CD8-positive, alpha-beta memory T cell (primary cell): ENCODE data around the gene NR6A1. TPM values are rescaled to one million over a fixed set of nuclear protein-coding genes. Genes with fewer than 3 reads are reported as not detected.

Experiments used
- CTCF ChIA-PET: fragments of 350-600 bp; sonication (Branson Sonifier 250); formaldehyde crosslinking; loops from one replicate; lab custom pipeline; 2021; ENCODE audit warnings: antibody characterized with exemption; lab: Charles Lee
- POLR2A ChIA-PET: fragments of 350-600 bp; sonication (Branson Sonifier 250); formaldehyde crosslinking; loops from one replicate; lab custom pipeline; 2021; ENCODE audit warnings: antibody characterized with exemption; lab: Charles Lee
- DNase-seq, 5 donors: peaks; one replicate each; pipeline versions ENCODE4 v3.0.0 to v3.0.0-alpha.2; 2020 to 2022; ENCODE audit warnings: mixed read lengths in 1 of 5
- H3K27ac ChIP-seq: one replicate; pipeline ENCODE4 v1.7.0; 2013; ENCODE audit warnings: low read depth, mild to moderate bottlenecking, low read length, moderate library complexity
- H3K27me3 ChIP-seq: 2 replicates; pipeline ENCODE4 v1.7.0; 2013; ENCODE audit warnings: low read length, mild to moderate bottlenecking; ENCODE audit not compliant: insufficient read depth, poor library complexity, severe bottlenecking
- H3K36me3 ChIP-seq: 2 replicates; pipeline ENCODE4 v1.7.0; 2013; ENCODE audit warnings: mild to moderate bottlenecking, low read length, moderate library complexity; ENCODE audit not compliant: insufficient read depth
- H3K4me1 ChIP-seq: 2 replicates; pipeline ENCODE4 v1.7.0; 2013; ENCODE audit warnings: mild to moderate bottlenecking, low read length, moderate library complexity; ENCODE audit not compliant: insufficient read depth
- H3K4me3 ChIP-seq: 2 replicates; pipeline ENCODE4 v1.7.0; 2013; ENCODE audit warnings: mild to moderate bottlenecking, low read length
- H3K9me3 ChIP-seq: 2 replicates; pipeline ENCODE4 v1.7.0; 2013; ENCODE audit warnings: mild to moderate bottlenecking, low read length
- H3K27ac Mint-ChIP-seq, 8 donors: one replicate each; pipeline ENCODE4 v1.8.0; 2020 to 2021; ENCODE audit warnings: mixed read lengths in 8 of 8, mild to moderate bottlenecking in 6 of 8, inconsistent platforms in 3 of 8, moderate library complexity in 3 of 8
- H3K27me3 Mint-ChIP-seq, 2 donors: one replicate each; pipeline ENCODE4 v1.8.0; 2020 to 2021; ENCODE audit warnings: mixed read lengths in 2 of 2, mild to moderate bottlenecking in 1 of 2, moderate library complexity in 1 of 2
- H3K36me3 Mint-ChIP-seq, 3 donors: one replicate each; pipeline ENCODE4 v1.8.0; 2020 to 2021; ENCODE audit warnings: mixed read lengths in 3 of 3, inconsistent platforms in 1 of 3, mild to moderate bottlenecking in 1 of 3
- H3K4me1 Mint-ChIP-seq, 3 donors: one replicate each; pipeline ENCODE4 v1.8.0; 2020 to 2021; ENCODE audit warnings: mixed read lengths in 3 of 3, inconsistent platforms in 1 of 3, mild to moderate bottlenecking in 1 of 3
- H3K4me3 Mint-ChIP-seq, 7 donors: one replicate each; pipeline ENCODE4 v1.8.0; 2020 to 2021; ENCODE audit warnings: mixed read lengths in 7 of 7, mild to moderate bottlenecking in 6 of 7, moderate library complexity in 4 of 7, inconsistent platforms in 2 of 7
- H3K9me3 Mint-ChIP-seq, 5 donors: one replicate each; pipeline ENCODE4 v1.8.0; 2020 to 2022; ENCODE audit warnings: mixed read lengths in 5 of 5, mild to moderate bottlenecking in 3 of 5, moderate library complexity in 2 of 5, inconsistent platforms in 1 of 5
- polyA plus RNA-seq: library from polyadenylated mRNA; unstranded; fragments of 300-500 nt; fragmentation: Illumina TruSeq; gene quantifications from one replicate; pipeline ENCODE4 v1.2.3, GENCODE V29; 2021
- total RNA-seq, 2 experiments: library from RNA; stranded (reverse); gene quantifications; one replicate each; pipeline ENCODE4 v1.2.3, GENCODE V29; 2021

Gene NR6A1
- total and polyA plus RNA-seq, 3 experiments from 2014 or later, result 2.4 to 3.0 TPM; not detected in 1

- peaks cover 0 to 2% (median 0%) of the 10 kb centered on the region in 3 donors for H3K36me3 Mint-ChIP-seq
- POLR2A ChIA-PET, result no interaction called here
- H3K27me3 ChIP-seq, result peaks cover 53% of the 10 kb centered on the region
These were observed 4.8 kb downstream of the NR6A1 start for GRCh38 chr9:124766326-124766725.

GRCh38 chr9:124765439-124765835 is 5.7 kb downstream of the NR6A1 start:
- Mint-ChIP-seq H3K9me3 (peaks cover 0 to 4% (median 0%) of the 10 kb centered on the region in 5 donors), H3K27ac (no peak overlapping the region), H3K4me3 (no peak overlapping the region), H3K4me1 (peaks cover 13 to 15% (median 14%) of the 10 kb centered on the region in 3 donors), H3K27me3 (peaks cover 60 to 91% of the 10 kb centered on the region in 2 donors), H3K36me3 (peaks cover 0 to 2% (median 0%) of the 10 kb centered on the region in 3 donors)
- ChIA-PET POLR2A (no interaction called here), CTCF (interaction anchor here (1.5 kb wide), 1 partner anchor 87 kb away, joined by 5 read pairs; the partner anchor contains the start of gene WDR38)
- peaks cover 11% of the 10 kb centered on the region for H3K4me1 ChIP-seq
- H3K27ac ChIP-seq, result no peak overlapping the region
- H3K9me3 ChIP-seq, result no peaks in the 10 kb centered on the region
- peaks cover 53% of the 10 kb centered on the region for H3K27me3 ChIP-seq
- DNase-seq, result no peak
- H3K4me3 ChIP-seq, result no peak overlapping the region
- no peaks in the 10 kb centered on the region for H3K36me3 ChIP-seq

More at GRCh38 chr9:124766326-124766725, 4.8 kb downstream of the NR6A1 start:
- H3K4me1 Mint-ChIP-seq, result peaks cover 15 to 18% (median 17%) of the 10 kb centered on the region in 3 donors
- CTCF ChIA-PET, result interaction anchor here (0.9 kb wide), 1 partner anchor 8 kb away, joined by 3 read pairs; no protein-coding TSS in a partner anchor
- H3K4me3 Mint-ChIP-seq, result no peak overlapping the region
- no peak overlapping the region for H3K27ac Mint-ChIP-seq
- DNase-seq, result no peak
- Histone ChIP-seq H3K4me1 (peaks cover 12% of the 10 kb centered on the region), H3K9me3 (no peaks in the 10 kb centered on the region), H3K4me3 (no peak overlapping the region), H3K36me3 (no peaks in the 10 kb centered on the region), H3K27ac (no peak overlapping the region)
- peaks cover 0 to 4% (median 0%) of the 10 kb centered on the region in 5 donors for H3K9me3 Mint-ChIP-seq
- peaks cover 52 to 85% of the 10 kb centered on the region in 2 donors for H3K27me3 Mint-ChIP-seq

GRCh38 chr9:124764774-124765438 is 6.2 kb downstream of the NR6A1 start:
- Mint-ChIP-seq H3K9me3 (peaks cover 0 to 4% (median 0%) of the 10 kb centered on the region in 5 donors), H3K27me3 (peaks cover 57 to 89% of the 10 kb centered on the region in 2 donors), H3K4me1 (peaks cover 9 to 10% (median 10%) of the 10 kb centered on the region in 3 donors), H3K4me3 (no peak overlapping the region), H3K27ac (no peak overlapping the region), H3K36me3 (no peaks in the 10 kb centered on the region)
- ChIA-PET POLR2A (no interaction called here), CTCF (interaction anchor here (1.5 to 4.1 kb wide), 2 partner anchors 7 to 88 kb away, joined by 5 to 21 read pairs; partner anchors contain the start of genes NR6A1 and WDR38)
- Histone ChIP-seq H3K4me1 (peaks cover 6% of the 10 kb centered on the region), H3K4me3 (no peak overlapping the region), H3K27me3 (peaks cover 49% of the 10 kb centered on the region), H3K27ac (no peak overlapping the region), H3K9me3 (no peaks in the 10 kb centered on the region), H3K36me3 (no peaks in the 10 kb centered on the region)
- no peak for DNase-seq

DNA sequence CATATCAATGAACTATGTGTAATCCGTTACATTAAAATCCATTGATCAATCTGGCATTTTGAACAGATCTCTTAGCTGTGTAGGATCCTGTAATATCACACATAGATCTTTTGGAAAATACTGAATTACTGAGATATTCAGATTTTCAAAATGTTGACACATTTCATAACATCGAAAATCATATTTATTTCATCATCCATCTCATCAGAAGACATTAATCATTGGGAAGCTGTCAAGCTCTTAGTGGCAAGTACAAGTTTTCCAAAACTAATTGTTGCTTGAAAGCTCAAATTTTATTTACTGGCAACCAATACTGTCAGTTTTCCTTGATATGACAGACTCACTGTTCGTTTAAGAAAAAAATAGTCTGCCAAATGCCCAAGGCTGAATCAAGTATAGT is 8.5 kb downstream of the NR6A1 start:
- Histone ChIP-seq H3K36me3 (no peaks in the 10 kb centered on the region), H3K4me1 (no peaks in the 10 kb centered on the region), H3K9me3 (no peaks in the 10 kb centered on the region), H3K27ac (no peak overlapping the region), H3K4me3 (no peak overlapping the region), H3K27me3 (peaks cover 30% of the 10 kb centered on the region)
- POLR2A ChIA-PET, result no interaction called here
- Mint-ChIP-seq H3K9me3 (no peaks in the 10 kb centered on the region), H3K27ac (no peak overlapping the region), H3K4me3 (no peak overlapping the region), H3K36me3 (no peaks in the 10 kb centered on the region), H3K4me1 (no peaks in the 10 kb centered on the region), H3K27me3 (peaks cover 49 to 84% of the 10 kb centered on the region in 2 donors)
- no peak for DNase-seq
- CTCF ChIA-PET, result interaction anchor here (4.1 kb wide), 1 partner anchor 10 kb away, joined by 21 read pairs; the partner anchor contains the start of gene NR6A1

DNA sequence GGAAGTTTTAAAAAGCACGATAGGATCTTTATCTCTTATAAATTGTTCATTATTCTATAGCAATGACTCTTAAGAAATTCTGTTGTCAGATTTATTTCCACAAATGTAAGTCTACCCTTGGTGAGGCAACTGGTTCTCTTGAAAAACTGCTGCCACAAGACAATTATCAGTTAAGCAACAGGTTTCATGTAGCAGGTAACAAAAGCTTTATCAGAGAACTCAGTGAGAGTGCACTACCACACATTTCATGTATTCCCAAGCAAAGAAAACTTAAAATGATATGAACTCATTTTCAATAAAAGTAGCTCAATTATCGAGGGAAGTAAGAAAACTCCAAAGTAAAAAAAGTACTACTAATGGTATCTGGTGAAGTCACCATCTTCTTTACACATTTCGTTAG is 9.4 kb downstream of the NR6A1 start:
- Mint-ChIP-seq H3K4me3 (no peak overlapping the region), H3K27me3 (peaks cover 47 to 84% of the 10 kb centered on the region in 2 donors), H3K36me3 (no peaks in the 10 kb centered on the region), H3K9me3 (no peaks in the 10 kb centered on the region), H3K4me1 (no peaks in the 10 kb centered on the region), H3K27ac (no peak overlapping the region)
- H3K27me3 ChIP-seq, result peaks cover 29% of the 10 kb centered on the region
- no peaks in the 10 kb centered on the region for H3K4me1 ChIP-seq
- ChIA-PET POLR2A (no interaction called here), CTCF (interaction anchor here (4.1 kb wide), 1 partner anchor 11 kb away, joined by 21 read pairs; the partner anchor contains the start of gene NR6A1)
- no peak overlapping the region for H3K27ac ChIP-seq
- H3K36me3 ChIP-seq, result no peaks in the 10 kb centered on the region
- H3K9me3 ChIP-seq, result no peaks in the 10 kb centered on the region
- H3K4me3 ChIP-seq, result no peak overlapping the region
- no peak for DNase-seq

DNA sequence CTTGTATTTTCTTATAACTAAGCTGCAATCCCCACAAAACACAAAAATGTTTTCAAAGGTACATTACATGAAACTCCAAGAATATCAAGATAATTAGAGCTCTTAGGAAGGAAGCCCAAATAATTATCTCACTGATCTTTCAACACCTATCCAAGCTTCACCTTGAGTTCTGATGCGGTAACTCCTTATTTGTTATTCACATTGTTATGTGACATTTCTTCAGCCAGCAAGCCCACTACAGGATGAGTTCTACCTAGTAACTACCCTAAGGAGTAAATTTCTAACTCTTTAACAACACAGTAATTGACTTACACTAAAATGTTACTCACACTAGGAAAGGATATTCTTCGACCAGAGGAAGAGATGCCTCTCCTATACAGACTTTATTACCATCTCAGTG is 9.9 kb downstream of the NR6A1 start:
- Mint-ChIP-seq H3K27me3 (peaks cover 51 to 84% of the 10 kb centered on the region in 2 donors), H3K27ac (no peak overlapping the region), H3K4me3 (no peak overlapping the region), H3K36me3 (no peaks in the 10 kb centered on the region), H3K9me3 (no peaks in the 10 kb centered on the region), H3K4me1 (no peaks in the 10 kb centered on the region)
- no peak overlapping the region for H3K27ac ChIP-seq
- no peak for DNase-seq
- no peaks in the 10 kb centered on the region for H3K9me3 ChIP-seq
- ChIA-PET POLR2A (no interaction called here), CTCF (interaction anchor here (4.1 kb wide), 1 partner anchor 11 kb away, joined by 21 read pairs; the partner anchor contains the start of gene NR6A1)
- H3K36me3 ChIP-seq, result no peaks in the 10 kb centered on the region
- H3K4me3 ChIP-seq, result no peak overlapping the region
- H3K27me3 ChIP-seq, result peaks cover 28% of the 10 kb centered on the region
- no peaks in the 10 kb centered on the region for H3K4me1 ChIP-seq

DNA sequence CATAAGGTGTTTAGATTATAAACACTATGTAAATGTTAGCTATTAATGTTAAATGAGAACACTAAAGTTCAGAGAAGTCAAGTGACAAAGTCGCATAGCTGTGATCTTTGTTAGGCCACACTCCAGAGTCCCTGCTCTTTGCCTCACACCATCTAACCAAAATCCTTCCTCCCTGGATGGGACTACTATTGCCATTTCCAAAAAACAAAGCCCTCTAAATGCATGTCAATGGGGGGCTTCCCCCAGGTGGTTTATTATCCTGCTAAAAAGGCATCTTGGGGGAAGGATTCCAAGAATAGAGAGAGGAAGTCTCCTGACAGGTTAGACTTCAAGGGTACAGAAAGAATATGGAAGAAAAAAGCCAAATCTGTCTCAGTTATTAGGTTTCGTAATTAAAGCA is 10.4 kb downstream of the NR6A1 start:
- H3K27ac Mint-ChIP-seq, result no peak overlapping the region
- peaks cover 55 to 84% of the 10 kb centered on the region in 2 donors for H3K27me3 Mint-ChIP-seq

GRCh38 chr9:124759327-124759726 is 11.8 kb downstream of the NR6A1 start:
- POLR2A ChIA-PET, result no interaction called here
- H3K4me3 Mint-ChIP-seq, result no peak overlapping the region
- peaks cover 17% of the 10 kb centered on the region for H3K27me3 ChIP-seq
- DNase-seq, result no peak
- H3K36me3 ChIP-seq, result no peaks in the 10 kb centered on the region
- no peaks in the 10 kb centered on the region for H3K4me1 ChIP-seq
- CTCF ChIA-PET, result interaction anchor here (0.7 to 0.8 kb wide), 2 partner anchors 10 to 81 kb away, joined by 3 read pairs; no protein-coding TSS in a partner anchor
- H3K27ac Mint-ChIP-seq, result no peak overlapping the region
- H3K27me3 Mint-ChIP-seq, result peaks cover 59 to 88% of the 10 kb centered on the region in 2 donors
- H3K9me3 ChIP-seq, result no peaks in the 10 kb centered on the region
- H3K36me3 Mint-ChIP-seq, result no peaks in the 10 kb centered on the region
- no peaks in the 10 kb centered on the region for H3K4me1 Mint-ChIP-seq
- H3K27ac ChIP-seq, result no peak overlapping the region
- H3K9me3 Mint-ChIP-seq, result no peaks in the 10 kb centered on the region
- H3K4me3 ChIP-seq, result no peak overlapping the region

More for the DNA sequence above, 10.4 kb downstream of the NR6A1 start:
- peaks cover 25% of the 10 kb centered on the region for H3K27me3 ChIP-seq
- Mint-ChIP-seq H3K9me3 (no peaks in the 10 kb centered on the region), H3K4me1 (no peaks in the 10 kb centered on the region), H3K4me3 (no peak overlapping the region), H3K36me3 (no peaks in the 10 kb centered on the region)
- ChIA-PET CTCF (interaction anchor here (4.1 kb wide), 1 partner anchor 12 kb away, joined by 21 read pairs; the partner anchor contains the start of gene NR6A1), POLR2A (no interaction called here)
- no peaks in the 10 kb centered on the region for H3K9me3 ChIP-seq
- DNase-seq, result no peak
- no peak overlapping the region for H3K4me3 ChIP-seq
- no peak overlapping the region for H3K27ac ChIP-seq
- no peaks in the 10 kb centered on the region for H3K36me3 ChIP-seq
- H3K4me1 ChIP-seq, result no peaks in the 10 kb centered on the region
